ENCODE measurements around the gene MAPK11.

Gene MAPK11

GRCh38 chr22:50293441-50294318 lies 23.5 kb upstream of the MAPK11 start:
- FAIRE-seq = no peak
- DNase-seq (ENCODE audit: insufficient read length, low spot score) = no peak
- TF ChIP-seq CTCF (IDR thresholded peaks at IDR 0.05; ENCODE audit: insufficient read depth, missing control alignments) = no peak

DNA sequence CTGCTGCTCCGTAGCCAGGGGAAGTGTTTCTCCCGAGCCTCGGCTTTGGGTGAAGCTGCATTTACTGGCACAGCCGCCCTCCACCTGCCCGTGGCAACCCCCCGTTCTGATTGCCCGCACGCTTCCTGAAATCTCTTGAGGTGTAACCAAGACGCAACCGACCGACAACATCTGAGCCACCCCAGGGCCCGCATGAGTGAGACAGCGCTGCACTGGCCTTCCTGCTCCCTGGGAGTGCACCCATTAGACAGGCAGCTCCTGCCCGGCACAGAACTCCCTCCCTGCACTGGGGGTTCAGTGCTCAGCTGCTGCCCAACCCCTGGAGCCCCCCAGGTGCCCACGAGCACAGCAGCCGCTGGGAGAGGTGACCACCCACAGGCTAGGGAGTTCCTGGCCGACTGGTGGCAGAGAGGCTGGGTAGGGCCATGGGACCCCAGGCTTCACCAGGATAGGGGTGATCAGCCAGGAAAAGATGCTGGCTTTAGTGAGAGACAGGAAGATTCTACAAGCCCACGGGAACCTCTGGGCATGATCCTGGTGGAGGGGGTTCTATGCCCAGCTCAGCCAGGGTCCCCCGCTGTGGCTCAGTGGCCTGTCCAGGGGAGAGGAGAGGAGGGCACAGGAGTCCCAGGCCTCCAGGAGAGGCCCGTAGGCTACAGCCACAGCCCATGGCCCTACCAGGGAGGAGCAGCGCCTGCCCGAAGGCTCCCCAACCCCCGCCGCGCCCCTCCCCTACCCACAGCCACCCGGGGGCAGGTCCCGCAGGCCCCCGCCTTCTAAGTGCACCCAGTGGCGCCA lies 22.7 kb upstream of the MAPK11 start:
- TF ChIP-seq CTCF (IDR thresholded peaks at IDR 0.05; ENCODE audit: insufficient read depth, missing control alignments) = no peak
- no peak for DNase-seq (ENCODE audit: insufficient read length, low spot score)
- no peak for FAIRE-seq

GRCh38 chr22:50289942-50290630 lies 19.9 kb upstream of the MAPK11 start:
- FAIRE-seq = no peak

GRCh38 chr22:50289151-50289941 lies 19.2 kb upstream of the MAPK11 start:
- DNase-seq (ENCODE audit: insufficient read length, low spot score) (no peak), FAIRE-seq (no peak)
- no peak for TF ChIP-seq CTCF (IDR thresholded peaks at IDR 0.05; ENCODE audit: insufficient read depth, missing control alignments)

More at GRCh38 chr22:50289942-50290630, 19.9 kb upstream of the MAPK11 start:
- no peak for TF ChIP-seq CTCF (IDR thresholded peaks at IDR 0.05; ENCODE audit: insufficient read depth, missing control alignments)
- DNase-seq (ENCODE audit: insufficient read length, low spot score) = no peak

DNA sequence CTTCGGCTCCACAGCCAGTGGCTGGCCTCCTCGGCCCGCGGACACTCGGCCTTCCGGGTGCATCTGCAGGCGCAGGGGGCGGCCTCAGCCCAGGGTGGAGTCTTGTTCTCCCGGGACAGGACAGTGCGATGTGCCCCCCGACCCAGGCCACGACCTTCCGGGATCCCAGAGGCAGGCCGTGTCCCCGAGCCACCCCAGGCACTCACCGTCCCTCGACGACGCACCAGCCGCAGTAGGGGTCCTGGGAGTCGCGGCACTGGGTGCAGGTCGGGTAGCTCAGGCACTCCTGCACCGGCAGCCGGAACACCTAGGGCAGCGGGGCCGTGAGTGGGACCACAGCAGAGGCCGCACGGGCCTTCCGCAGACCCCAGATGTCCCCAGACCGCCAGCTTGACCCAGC lies 17.6 kb upstream of the MAPK11 start:
- no peak for TF ChIP-seq CTCF (IDR thresholded peaks at IDR 0.05; ENCODE audit: insufficient read depth, missing control alignments)
- FAIRE-seq = no peak

DNA sequence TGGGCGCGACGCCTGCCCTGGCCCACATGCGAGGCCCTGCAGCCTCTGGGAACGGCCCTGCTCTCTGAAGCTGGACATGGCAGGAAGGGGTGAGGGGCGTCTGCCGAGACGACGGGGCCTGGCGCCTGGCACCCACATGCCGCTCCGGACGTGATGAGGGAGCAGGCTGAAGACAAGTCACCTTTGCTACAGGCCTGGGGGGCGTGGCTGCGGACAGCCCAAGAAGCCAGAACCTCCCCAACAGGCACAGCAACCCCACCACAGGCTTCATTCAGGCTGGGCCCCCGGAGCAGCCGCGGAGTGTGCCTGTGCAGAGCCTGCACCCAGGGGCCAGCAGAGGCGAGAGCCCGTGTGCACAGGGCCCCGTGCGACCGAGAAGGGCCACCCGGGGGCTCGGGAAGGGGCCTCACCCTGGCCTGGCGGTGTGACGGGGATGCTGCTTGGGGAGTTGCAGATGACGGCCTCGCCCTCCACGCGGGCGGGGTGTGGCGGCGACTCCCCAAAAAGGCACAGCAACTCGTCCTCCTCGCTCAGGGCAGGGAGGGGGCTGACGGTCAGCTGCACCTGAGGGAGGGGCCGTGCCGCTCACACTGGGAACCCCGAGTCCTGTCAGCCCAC lies 16.6 kb upstream of the MAPK11 start:
- TF ChIP-seq CTCF (IDR thresholded peaks at IDR 0.05; ENCODE audit: insufficient read depth, missing control alignments) = no peak
- DNase-seq (ENCODE audit: insufficient read length, low spot score) (no peak), FAIRE-seq (no peak)

More for the DNA sequence above, 17.6 kb upstream of the MAPK11 start:
- DNase-seq (ENCODE audit: insufficient read length, low spot score) = no peak
